Measurements from ENCODE around the gene PRDX3. TPM values are rescaled to one million over a fixed set of nuclear protein-coding genes. Genes with fewer than 3 reads are reported as not detected.
"Not testable (repeated sequence)": the region's sequence is repeated elsewhere in the genome, so short reads cannot be mapped to it uniquely, and the experiment has no call there.

PRDX3 gene
- total RNA-seq, 1 donor from 2014 or later, result 103 TPM

DNA sequence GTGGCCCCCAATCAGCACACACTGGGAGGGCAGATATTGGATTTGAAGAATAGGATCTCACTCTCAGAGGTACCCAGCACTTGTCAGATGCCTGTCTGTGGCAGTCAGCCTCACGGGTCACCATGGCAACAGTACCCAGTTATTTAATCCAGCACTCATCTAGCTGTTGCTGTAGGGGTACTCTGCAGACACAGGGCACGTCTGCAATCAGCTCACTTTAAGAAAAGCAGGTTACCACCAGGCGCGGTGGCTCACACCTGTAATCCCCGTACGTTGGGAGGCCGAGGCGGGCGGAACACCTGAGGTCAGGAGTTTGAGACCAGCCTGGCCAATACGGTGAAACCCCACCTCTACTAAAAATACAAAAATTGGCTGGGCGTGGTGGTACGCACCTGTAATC, 25.0 kb downstream of the PRDX3 start:
- Mint-ChIP-seq H3K27ac (ENCODE audit: unreplicated experiment) (no peak overlapping the region), H3K27me3 (ENCODE audit: unreplicated experiment) (peaks cover 2% of the 10 kb centered on the region), H3K36me3 (ENCODE audit: unreplicated experiment) (peaks cover 4% of the 10 kb centered on the region), H3K4me3 (ENCODE audit: unreplicated experiment) (no peak overlapping the region), H3K9me3 (ENCODE audit: unreplicated experiment) (peaks cover 3% of the 10 kb centered on the region), H3K4me1 (ENCODE audit: low read depth, unreplicated experiment) (no peaks in the 10 kb centered on the region)
- TF ChIP-seq, protein P1, sequence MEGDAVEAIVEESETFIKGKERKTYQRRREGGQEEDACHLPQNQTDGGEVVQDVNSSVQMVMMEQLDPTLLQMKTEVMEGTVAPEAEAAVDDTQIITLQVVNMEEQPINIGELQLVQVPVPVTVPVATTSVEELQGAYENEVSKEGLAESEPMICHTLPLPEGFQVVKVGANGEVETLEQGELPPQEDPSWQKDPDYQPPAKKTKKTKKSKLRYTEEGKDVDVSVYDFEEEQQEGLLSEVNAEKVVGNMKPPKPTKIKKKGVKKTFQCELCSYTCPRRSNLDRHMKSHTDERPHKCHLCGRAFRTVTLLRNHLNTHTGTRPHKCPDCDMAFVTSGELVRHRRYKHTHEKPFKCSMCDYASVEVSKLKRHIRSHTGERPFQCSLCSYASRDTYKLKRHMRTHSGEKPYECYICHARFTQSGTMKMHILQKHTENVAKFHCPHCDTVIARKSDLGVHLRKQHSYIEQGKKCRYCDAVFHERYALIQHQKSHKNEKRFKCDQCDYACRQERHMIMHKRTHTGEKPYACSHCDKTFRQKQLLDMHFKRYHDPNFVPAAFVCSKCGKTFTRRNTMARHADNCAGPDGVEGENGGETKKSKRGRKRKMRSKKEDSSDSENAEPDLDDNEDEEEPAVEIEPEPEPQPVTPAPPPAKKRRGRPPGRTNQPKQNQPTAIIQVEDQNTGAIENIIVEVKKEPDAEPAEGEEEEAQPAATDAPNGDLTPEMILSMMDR (IDR thresholded peaks at IDR 0.05; ENCODE audit: partially characterized antibody, unreplicated experiment), result no peak
- no peak for DNase-seq

GRCh38 chr10:119153041-119153440, 25.6 kb downstream of the PRDX3 start:
- peaks cover 4% of the 10 kb centered on the region for H3K36me3 Mint-ChIP-seq (ENCODE audit: unreplicated experiment)
- H3K9me3 Mint-ChIP-seq (ENCODE audit: unreplicated experiment), result peaks cover 3% of the 10 kb centered on the region
- TF ChIP-seq, protein P1 (IDR thresholded peaks at IDR 0.05; ENCODE audit: partially characterized antibody, unreplicated experiment), result no peak
- H3K27ac Mint-ChIP-seq (ENCODE audit: unreplicated experiment), result no peak overlapping the region
- H3K4me3 Mint-ChIP-seq (ENCODE audit: unreplicated experiment), result no peak overlapping the region
- no peak for DNase-seq
- H3K4me1 Mint-ChIP-seq (ENCODE audit: low read depth, unreplicated experiment), result no peaks in the 10 kb centered on the region
- peaks cover 2% of the 10 kb centered on the region for H3K27me3 Mint-ChIP-seq (ENCODE audit: unreplicated experiment)

DNA sequence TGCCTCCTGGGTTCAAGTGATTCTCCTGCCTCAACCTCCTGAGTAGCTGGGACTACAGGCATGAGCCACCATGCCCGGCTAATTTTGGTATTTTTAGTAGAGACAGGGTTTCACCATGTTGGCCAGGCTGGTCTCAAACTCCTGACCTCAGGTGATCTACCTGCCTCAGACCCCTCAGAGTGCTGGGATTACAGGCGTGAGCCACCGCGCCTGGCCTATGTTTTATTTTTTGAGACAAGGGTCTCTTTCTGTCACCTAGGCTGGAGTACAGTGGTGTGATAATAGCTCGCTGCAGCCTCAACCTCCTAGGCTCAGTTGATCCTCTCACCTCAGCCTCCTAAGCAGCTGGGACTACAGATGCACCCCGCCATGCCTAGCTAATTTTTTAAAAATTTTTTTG, 27.0 kb downstream of the PRDX3 start:
- H3K9me3 Mint-ChIP-seq (ENCODE audit: unreplicated experiment); H3K27me3 Mint-ChIP-seq (ENCODE audit: unreplicated experiment); H3K4me1 Mint-ChIP-seq (ENCODE audit: low read depth, unreplicated experiment); H3K4me3 Mint-ChIP-seq (ENCODE audit: unreplicated experiment); H3K27ac Mint-ChIP-seq (ENCODE audit: unreplicated experiment); H3K36me3 Mint-ChIP-seq (ENCODE audit: unreplicated experiment); DNase-seq: not testable (repeated sequence)

GRCh38 chr10:119149729-119150128, 28.9 kb downstream of the PRDX3 start:
- Mint-ChIP-seq H3K4me3 (ENCODE audit: unreplicated experiment) (no peak overlapping the region), H3K4me1 (ENCODE audit: low read depth, unreplicated experiment) (no peaks in the 10 kb centered on the region), H3K27ac (ENCODE audit: unreplicated experiment) (no peak overlapping the region), H3K9me3 (ENCODE audit: unreplicated experiment) (peaks cover 3% of the 10 kb centered on the region), H3K36me3 (ENCODE audit: unreplicated experiment) (no peaks in the 10 kb centered on the region), H3K27me3 (ENCODE audit: unreplicated experiment) (peaks cover 2% of the 10 kb centered on the region)
- no peak for DNase-seq
- TF ChIP-seq, protein P1 (IDR thresholded peaks at IDR 0.05; ENCODE audit: partially characterized antibody, unreplicated experiment), result no peak

DNA sequence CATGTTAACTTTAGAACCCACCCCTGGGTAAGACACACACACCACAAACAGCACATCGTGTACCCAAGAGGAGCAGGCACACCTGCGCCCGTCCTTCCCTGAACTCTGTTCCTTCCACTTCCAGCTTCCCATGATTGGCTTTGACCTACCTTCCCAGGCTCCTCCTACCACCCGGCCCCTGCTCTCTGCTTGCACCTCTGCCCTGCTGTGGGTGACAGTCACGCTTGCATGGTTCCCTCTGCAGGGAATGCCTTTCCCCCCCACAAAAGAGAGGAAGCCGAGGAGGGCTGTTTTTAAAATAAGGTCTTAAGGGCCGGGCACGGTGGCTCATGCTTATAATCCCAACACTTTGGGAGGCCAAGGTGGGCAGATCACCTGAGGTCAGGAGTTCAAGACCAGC, 29.5 kb downstream of the PRDX3 start:
- no peak overlapping the region for H3K4me3 Mint-ChIP-seq (ENCODE audit: unreplicated experiment)
- peaks cover 2% of the 10 kb centered on the region for H3K27me3 Mint-ChIP-seq (ENCODE audit: unreplicated experiment)
- peaks cover 3% of the 10 kb centered on the region for H3K9me3 Mint-ChIP-seq (ENCODE audit: unreplicated experiment)
- no peaks in the 10 kb centered on the region for H3K4me1 Mint-ChIP-seq (ENCODE audit: low read depth, unreplicated experiment)
- DNase-seq, result no peak
- TF ChIP-seq, protein P1 (IDR thresholded peaks at IDR 0.05; ENCODE audit: partially characterized antibody, unreplicated experiment), result no peak
- no peak overlapping the region for H3K27ac Mint-ChIP-seq (ENCODE audit: unreplicated experiment)
- H3K36me3 Mint-ChIP-seq (ENCODE audit: unreplicated experiment), result no peaks in the 10 kb centered on the region

DNA sequence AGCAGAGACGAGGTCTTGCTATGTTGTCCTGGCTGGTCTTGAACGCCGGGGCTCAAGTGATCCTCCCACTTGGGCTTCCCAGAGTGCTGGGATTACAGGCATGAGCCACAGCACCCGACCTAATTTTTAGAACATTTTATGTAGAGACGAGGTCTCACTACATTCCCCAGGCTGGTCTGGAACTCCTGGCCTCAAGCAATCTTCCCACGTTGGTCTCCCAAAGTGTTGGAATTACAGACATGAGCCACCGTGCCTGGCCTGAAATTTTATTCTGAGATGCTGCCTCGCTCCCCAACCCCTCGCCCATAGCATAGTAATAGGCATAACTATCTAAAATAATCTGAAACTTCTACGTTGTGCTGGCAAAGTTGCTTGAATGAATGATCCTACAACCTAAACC, 35.0 kb downstream of the PRDX3 start:
- no peak for DNase-seq
- TF ChIP-seq, protein P1 (IDR thresholded peaks at IDR 0.05; ENCODE audit: partially characterized antibody, unreplicated experiment), result no peak
- Mint-ChIP-seq H3K9me3 (ENCODE audit: unreplicated experiment) (peaks cover 3% of the 10 kb centered on the region), H3K4me3 (ENCODE audit: unreplicated experiment) (no peak overlapping the region), H3K4me1 (ENCODE audit: low read depth, unreplicated experiment) (peaks cover 2% of the 10 kb centered on the region), H3K36me3 (ENCODE audit: unreplicated experiment) (no peaks in the 10 kb centered on the region), H3K27me3 (ENCODE audit: unreplicated experiment) (peaks cover 5% of the 10 kb centered on the region), H3K27ac (ENCODE audit: unreplicated experiment) (no peak overlapping the region)
